H1 (cell line): Measurements from ENCODE around the gene CEBPA. TPM values are rescaled to one million over a fixed set of nuclear protein-coding genes. Genes with fewer than 3 reads are reported as not detected.

Experiments
- CTCF ChIA-PET: fragments of 300-600 bp; sonication (Branson Sonifier 250); formaldehyde crosslinking; loops from one replicate; lab custom pipeline; 2021; ENCODE audit not compliant: partially characterized antibody; lab: Charles Lee
- POLR2A ChIA-PET: fragments of 300-600 bp; sonication (Branson Sonifier 250); formaldehyde crosslinking; loops from one replicate; lab custom pipeline; 2021; ENCODE audit warnings: inconsistent platforms; ENCODE audit not compliant: partially characterized antibody; lab: Charles Lee
- DNase-seq, 2 experiments: peaks; one replicate each; pipeline versions ENCODE4 v3.0.0 to v3.0.0-alpha.2; 2010 to 2022; ENCODE audit warnings: low spot score in 2 of 2, low read depth in 1 of 2, mixed read lengths in 1 of 2
- FAIRE-seq: peaks from 2 replicates; lab custom pipeline; 2011; peaks lifted over from hg19 to GRCh38; lab: Jason Lieb, UNC
- H2AFZ ChIP-seq: 2 replicates; pipeline ENCODE4 v1.8.1; 2012; ENCODE audit warnings: low read length, inconsistent platforms
- H2AK5ac ChIP-seq: 2 replicates; pipeline ENCODE4 v1.6.1; 2013; ENCODE audit warnings: low read depth, low read length
- H2BK120ac ChIP-seq: replicated peaks from 2 replicates; pipeline ENCODE3; 2013; ENCODE audit warnings: low read depth, low read length, inconsistent platforms
- H2BK12ac ChIP-seq: 2 replicates; pipeline ENCODE4 v1.6.1; 2013; ENCODE audit warnings: low read depth, low read length
- H2BK15ac ChIP-seq: 2 replicates; pipeline ENCODE4 v1.6.1; 2013; ENCODE audit warnings: low read length
- H2BK20ac ChIP-seq: 2 replicates; pipeline ENCODE4 v1.6.1; 2013; ENCODE audit warnings: low read length
- H2BK5ac ChIP-seq: 2 replicates; pipeline ENCODE4 v1.6.1; 2013; ENCODE audit warnings: low read depth, low read length
- H3K14ac ChIP-seq: 2 replicates; pipeline ENCODE4 v1.6.1; 2013; ENCODE audit warnings: inconsistent platforms; ENCODE audit not compliant: insufficient read length
- H3K18ac ChIP-seq: 2 replicates; pipeline ENCODE4 v1.6.1; 2013; ENCODE audit warnings: low read length; ENCODE audit errors: extremely low read depth
- H3K23ac ChIP-seq: 2 replicates; pipeline ENCODE4 v1.6.1; 2013; ENCODE audit warnings: inconsistent platforms; ENCODE audit not compliant: insufficient read length
- H3K23me2 ChIP-seq: 2 replicates; pipeline ENCODE4 v1.6.1; 2013; ENCODE audit warnings: low read depth, low read length
- H3K27ac ChIP-seq: 2 replicates; pipeline ENCODE4 v1.6.1; 2011; ENCODE audit warnings: low read depth, low read length, inconsistent platforms
- H3K27me3 ChIP-seq, 4 experiments: replicated peaks in 1 of 4; 1 replicate in 1 of 4; 2 replicates in 3 of 4; pipeline versions ENCODE4 v1.6.1 to v1.8.1; 2011 to 2013; ENCODE audit warnings: low read length in 3 of 4, mild to moderate bottlenecking in 3 of 4, inconsistent platforms in 2 of 4, mixed read lengths in 2 of 4, moderate library complexity in 1 of 4; ENCODE audit not compliant: control insufficient read depth in 3 of 4, insufficient read depth in 3 of 4; ENCODE audit errors: extremely low read depth in 1 of 4
- H3K36me3 ChIP-seq, 4 experiments: 2 replicates each; pipeline versions ENCODE4 v1.6.1 to v1.8.1; 2011 to 2013; ENCODE audit warnings: mild to moderate bottlenecking in 4 of 4, low read length in 3 of 4, moderate library complexity in 2 of 4, control low read depth in 1 of 4, inconsistent platforms in 1 of 4; ENCODE audit not compliant: insufficient read depth in 4 of 4, control insufficient read depth in 2 of 4
- H3K4ac ChIP-seq: replicated peaks from 2 replicates; pipeline ENCODE3; 2013; ENCODE audit warnings: low read length, low read depth, mixed read lengths, inconsistent platforms; ENCODE audit not compliant: insufficient read length
- H3K4me1 ChIP-seq, 4 experiments: replicated peaks in 1 of 4; 1 replicate in 1 of 4; 2 replicates in 3 of 4; pipeline versions ENCODE4 v1.6.1 to v1.8.1; 2011 to 2013; ENCODE audit warnings: low read length in 3 of 4, inconsistent platforms in 2 of 4, mixed read lengths in 1 of 4; ENCODE audit not compliant: insufficient read depth in 4 of 4, control insufficient read depth in 3 of 4
- H3K4me2 ChIP-seq, 2 experiments: 2 replicates each; pipeline versions ENCODE4 v1.6.1 to v1.8.1; 2011 to 2013; ENCODE audit warnings: low read depth in 2 of 2, low read length in 2 of 2, control low read depth in 1 of 2, inconsistent platforms in 1 of 2, mild to moderate bottlenecking in 1 of 2; ENCODE audit not compliant: insufficient read depth in 1 of 2
- H3K4me3 ChIP-seq, 4 experiments: fragments of 200-600, 300-600 bp in 1 of 4; sonication (generic), shearing (Covaris generic), sonication (Bioruptor Twin) in 1 of 4; 2 replicates each; pipeline versions ENCODE4 v1.5.1 to v1.8.1; 2011 to 2016; ENCODE audit warnings: low read length in 4 of 4, low read depth in 3 of 4, control low read depth in 2 of 4, inconsistent platforms in 2 of 4, mild to moderate bottlenecking in 2 of 4, mixed read lengths in 1 of 4, moderate library complexity in 1 of 4; ENCODE audit not compliant: insufficient read depth in 2 of 4; ENCODE audit errors: extremely low read depth in 1 of 4
- H3K56ac ChIP-seq: replicated peaks from 2 replicates; pipeline ENCODE3; 2013; ENCODE audit warnings: low read depth, mild to moderate bottlenecking, mixed read lengths, low read length, inconsistent platforms; ENCODE audit not compliant: insufficient read length
- H3K79me1 ChIP-seq: 2 replicates; pipeline ENCODE4 v1.6.1; 2013; ENCODE audit warnings: low read depth, low read length, control low read depth
- H3K79me2 ChIP-seq, 2 experiments: 2 replicates each; pipeline versions ENCODE4 v1.6.1 to v1.8.1; 2012 to 2013; ENCODE audit warnings: low read length in 2 of 2, mild to moderate bottlenecking in 2 of 2, inconsistent platforms in 1 of 2; ENCODE audit not compliant: insufficient read depth in 2 of 2, control insufficient read depth in 1 of 2
- H3K9ac ChIP-seq, 4 experiments: replicated peaks in 1 of 4; 1 replicate in 1 of 4; 2 replicates in 3 of 4; pipeline versions ENCODE4 v1.6.1 to v1.8.1; 2011 to 2013; ENCODE audit warnings: low read depth in 3 of 4, low read length in 3 of 4, control low read depth in 2 of 4, mild to moderate bottlenecking in 2 of 4, moderate library complexity in 2 of 4, inconsistent platforms in 1 of 4; ENCODE audit errors: extremely low read depth in 1 of 4
- H3K9me3 ChIP-seq, 2 experiments: 2 replicates each; pipeline versions ENCODE4 v1.6.1 to v1.8.1; 2012 to 2013; ENCODE audit warnings: mild to moderate bottlenecking in 2 of 2, moderate library complexity in 2 of 2, control low read depth in 1 of 2, inconsistent platforms in 1 of 2, low read depth in 1 of 2, low read length in 1 of 2, mixed read lengths in 1 of 2; ENCODE audit not compliant: insufficient read depth in 2 of 2
- H4K20me1 ChIP-seq, 2 experiments: replicated peaks in 1 of 2; 2 replicates each; pipeline versions ENCODE3 to v1.8.1; 2011 to 2013; ENCODE audit warnings: inconsistent platforms in 2 of 2, low read length in 2 of 2, mild to moderate bottlenecking in 1 of 2; ENCODE audit not compliant: insufficient read depth in 2 of 2, control insufficient read depth in 1 of 2
- H4K5ac ChIP-seq: 2 replicates; pipeline ENCODE4 v1.6.1; 2013; ENCODE audit warnings: low read length, low read depth, mixed read lengths, inconsistent platforms; ENCODE audit not compliant: insufficient read length
- H4K8ac ChIP-seq: 2 replicates; pipeline ENCODE4 v1.8.0; 2013; ENCODE audit warnings: mild to moderate bottlenecking, moderate library complexity, low read length, inconsistent platforms; ENCODE audit not compliant: insufficient read depth; ENCODE audit errors: extremely low read depth
- H4K91ac ChIP-seq: replicated peaks from 2 replicates; pipeline ENCODE3; 2013; ENCODE audit warnings: low read length, mixed read lengths, inconsistent platforms; ENCODE audit not compliant: insufficient read length
- HDAC6 ChIP-seq: IDR thresholded peaks from one replicate; pipeline ENCODE4 v1.7.1; 2012; ENCODE audit warnings: low read depth, mild to moderate bottlenecking, inconsistent platforms, low read length, moderate library complexity
- KDM4A ChIP-seq: IDR thresholded peaks from one replicate; pipeline ENCODE4 v1.7.1; 2012; ENCODE audit warnings: low read depth, mild to moderate bottlenecking, moderate library complexity, low read length, inconsistent platforms; ENCODE audit not compliant: severe bottlenecking
- NANOG ChIP-seq: IDR thresholded peaks from 2 replicates; pipeline ENCODE4 v1.6.1; 2011; ENCODE audit warnings: low read length, low read depth, mild to moderate bottlenecking, inconsistent platforms; ENCODE audit not compliant: insufficient read depth, poor library complexity, severe bottlenecking
- RAD21 ChIP-seq, 2 experiments: IDR thresholded peaks in 1 of 2; conservative IDR thresholded peaks in 1 of 2; 2 replicates each; pipeline ENCODE4 v1.6.1; 2011; ENCODE audit warnings: low read depth in 2 of 2, low read length in 2 of 2, improper control_type of control experiment in 1 of 2, inconsistent platforms in 1 of 2, mild to moderate bottlenecking in 1 of 2, moderate library complexity in 1 of 2
- WGBS, 2 experiments: shearing (Covaris generic) in 1 of 2; methylation state at CpG; one replicate each; pipeline versions ENCODE4 v1.1.6 to v1.1.7; 2013 to 2015; ENCODE audit warnings: low lambda C conversion rate in 2 of 2, mixed read lengths in 2 of 2, inconsistent platforms in 1 of 2, low coverage in 1 of 2, missing lambda C conversion rate in 1 of 2; ENCODE audit not compliant: insufficient replicate concordance in 2 of 2, insufficient coverage in 1 of 2, insufficient read length in 1 of 2; ENCODE audit errors: extremely low coverage in 1 of 2, missing lambda C conversion rate in 1 of 2; 5-methylcytosine and 5-hydroxymethylcytosine counted together
- polyA plus RNA-seq, 7 experiments: library from polyadenylated mRNA; depleted of rRNA in 3 of 7; stranded (reverse) in 5 of 7; unstranded in 2 of 7; fragments of >200 nt in 5 of 7; fragments of 200-250 nt in 2 of 7; gene quantifications; 1 replicate in 5 of 7; 2 replicates in 1 of 7; 4 replicates in 1 of 7; pipeline versions ENCODE4 v1.2.1 to v1.2.3, GENCODE V29; 2011 to 2013; ENCODE audit warnings: missing spikeins in 2 of 7, mixed read lengths in 2 of 7
- total RNA-seq: library from RNA; stranded (reverse); fragmentation: NEBNext Ultra II Directional; extraction: Animal tissue kit (Norgen Biotek cat#: 25700); gene quantifications from 2 replicates; pipeline ENCODE4 v1.2.1, GENCODE V29; 2021

CEBPA gene
- total and polyA plus RNA-seq, 2 of the 8 experiments (the other 6 are each of a cell fraction or from before 2014, with no cell fraction given): 2.0 to 2.7 TPM

GRCh38 chr19:33261511-33262189, 40.7 kb downstream of the CEBPA start:
- Histone ChIP-seq H2BK5ac (0 out of 2 replicates have a peak overlapping the region, but pooled peaks have one; percentile 30), H3K36me3 (no peaks in the 10 kb centered on the region), H2AK5ac (no peak overlapping the region), H3K23me2 (no peaks in the 10 kb centered on the region), H3K18ac (peak overlapping the region; percentile 71; the same call in 1 of the 2 replicates), H4K91ac (no peak overlapping the region), H3K27me3 (no peaks in the 10 kb centered on the region), H2BK20ac (no peak overlapping the region), H2AFZ (peak overlapping the region; percentile 12; the same call in 1 of the 2 replicates), H3K4ac (peak overlapping the region; percentile 38), H3K9ac (no peak overlapping the region), H3K9me3 (no peaks in the 10 kb centered on the region), H3K79me2 (no peaks in the 10 kb centered on the region), H3K79me1 (no peaks in the 10 kb centered on the region), H3K4me2 (no peak overlapping the region), H3K23ac (no peak overlapping the region), H3K27ac (no peak overlapping the region), H3K4me3 (no peak overlapping the region), H2BK12ac (0 out of 2 replicates have a peak overlapping the region, but pooled peaks have one; percentile 50), H3K56ac (no peak overlapping the region), H4K20me1 (no peaks in the 10 kb centered on the region), H2BK120ac (peak overlapping the region; percentile 43), H2BK15ac (0 out of 2 replicates have a peak overlapping the region, but pooled peaks have one; percentile 29), H3K4me1 (peaks cover 0 to 7% (median 0%) of the 10 kb centered on the region in 4 experiments; a peak in 1 of 7 replicates), H3K14ac (no peak overlapping the region), H4K8ac (peak overlapping the region; percentile 9; the same call in 1 of the 2 replicates), H4K5ac (no peak overlapping the region)
- TF ChIP-seq NANOG (no peak), HDAC6 (no peak), RAD21 (IDR thresholded peaks at IDR 0.05 in 1 of 2, conservative IDR thresholded peaks at IDR 0.05 in 1 of 2; ENCODE audit: low read depth in 2 of 2, low read length in 2 of 2) (no peak), KDM4A (no peak)
- 82% methylated on average over 14 of the region's 14 CpGs; no CpG with 5 or more reads in 1 of the 2 experiments for whole genome bisulfite sequencing, 2 experiments
- FAIRE-seq (no peak), DNase-seq (no peak)
- CTCF ChIA-PET: interaction anchor here (0.5 to 3.6 kb wide), 7 partner anchors 8 to 956 kb away, joined by 3 to 23 read pairs (median 4); no protein-coding TSS in a partner anchor
- POLR2A ChIA-PET: interaction anchor here (1.2 to 2.0 kb wide), 3 partner anchors 9 to 113 kb away, joined by 3 to 8 read pairs (median 3); no protein-coding TSS in a partner anchor
